ENCODE data around the gene SPATA20.

DNA sequence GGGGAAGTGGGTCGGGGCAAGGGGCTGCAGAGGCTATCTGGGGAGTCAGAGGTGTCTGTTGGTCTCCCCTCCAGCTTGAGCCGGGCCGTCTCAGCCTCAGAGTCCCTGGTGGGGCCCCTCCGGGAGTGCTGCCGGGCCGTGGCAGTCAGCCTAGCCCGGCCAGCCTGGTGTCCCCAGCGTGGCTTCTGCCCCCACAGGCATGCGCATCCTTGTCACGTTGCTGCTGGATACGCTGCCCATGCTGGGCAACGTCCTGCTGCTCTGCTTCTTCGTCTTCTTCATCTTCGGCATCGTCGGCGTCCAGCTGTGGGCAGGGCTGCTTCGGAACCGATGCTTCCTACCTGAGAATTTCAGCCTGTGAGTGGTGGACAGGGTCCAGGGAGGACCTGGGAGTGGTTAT is 24.7 kb downstream of the SPATA20 start:
- TF ChIP-seq, protein P1, sequence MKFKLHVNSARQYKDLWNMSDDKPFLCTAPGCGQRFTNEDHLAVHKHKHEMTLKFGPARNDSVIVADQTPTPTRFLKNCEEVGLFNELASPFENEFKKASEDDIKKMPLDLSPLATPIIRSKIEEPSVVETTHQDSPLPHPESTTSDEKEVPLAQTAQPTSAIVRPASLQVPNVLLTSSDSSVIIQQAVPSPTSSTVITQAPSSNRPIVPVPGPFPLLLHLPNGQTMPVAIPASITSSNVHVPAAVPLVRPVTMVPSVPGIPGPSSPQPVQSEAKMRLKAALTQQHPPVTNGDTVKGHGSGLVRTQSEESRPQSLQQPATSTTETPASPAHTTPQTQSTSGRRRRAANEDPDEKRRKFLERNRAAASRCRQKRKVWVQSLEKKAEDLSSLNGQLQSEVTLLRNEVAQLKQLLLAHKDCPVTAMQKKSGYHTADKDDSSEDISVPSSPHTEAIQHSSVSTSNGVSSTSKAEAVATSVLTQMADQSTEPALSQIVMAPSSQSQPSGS (CRISPR knock-in tag; IDR thresholded peaks at IDR 0.05; ENCODE audit: borderline replicate concordance, low read depth): no peak
- TF ChIP-seq, protein P2, sequence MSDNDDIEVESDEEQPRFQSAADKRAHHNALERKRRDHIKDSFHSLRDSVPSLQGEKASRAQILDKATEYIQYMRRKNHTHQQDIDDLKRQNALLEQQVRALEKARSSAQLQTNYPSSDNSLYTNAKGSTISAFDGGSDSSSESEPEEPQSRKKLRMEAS (CRISPR knock-in tag; IDR thresholded peaks at IDR 0.05): no peak
- TF ChIP-seq ESRRA (CRISPR knock-in tag; IDR thresholded peaks at IDR 0.05; ENCODE audit: borderline replicate concordance) (no peak), CREB1 (CRISPR knock-in tag; IDR thresholded peaks at IDR 0.05) (no peak), ELF4 (CRISPR knock-in tag; IDR thresholded peaks at IDR 0.05; ENCODE audit: low read depth) (no peak), TCF7 (CRISPR knock-in tag; IDR thresholded peaks at IDR 0.05; ENCODE audit: low read depth) (no peak), ZNF396 (CRISPR knock-in tag; IDR thresholded peaks at IDR 0.05; ENCODE audit: borderline replicate concordance) (no peak), TEAD4 (CRISPR knock-in tag; IDR thresholded peaks at IDR 0.05) (no peak), ETV6 (CRISPR knock-in tag; IDR thresholded peaks at IDR 0.05) (no peak), CREM (CRISPR knock-in tag; IDR thresholded peaks at IDR 0.05) (no peak)
- TF ChIP-seq, protein P3, sequence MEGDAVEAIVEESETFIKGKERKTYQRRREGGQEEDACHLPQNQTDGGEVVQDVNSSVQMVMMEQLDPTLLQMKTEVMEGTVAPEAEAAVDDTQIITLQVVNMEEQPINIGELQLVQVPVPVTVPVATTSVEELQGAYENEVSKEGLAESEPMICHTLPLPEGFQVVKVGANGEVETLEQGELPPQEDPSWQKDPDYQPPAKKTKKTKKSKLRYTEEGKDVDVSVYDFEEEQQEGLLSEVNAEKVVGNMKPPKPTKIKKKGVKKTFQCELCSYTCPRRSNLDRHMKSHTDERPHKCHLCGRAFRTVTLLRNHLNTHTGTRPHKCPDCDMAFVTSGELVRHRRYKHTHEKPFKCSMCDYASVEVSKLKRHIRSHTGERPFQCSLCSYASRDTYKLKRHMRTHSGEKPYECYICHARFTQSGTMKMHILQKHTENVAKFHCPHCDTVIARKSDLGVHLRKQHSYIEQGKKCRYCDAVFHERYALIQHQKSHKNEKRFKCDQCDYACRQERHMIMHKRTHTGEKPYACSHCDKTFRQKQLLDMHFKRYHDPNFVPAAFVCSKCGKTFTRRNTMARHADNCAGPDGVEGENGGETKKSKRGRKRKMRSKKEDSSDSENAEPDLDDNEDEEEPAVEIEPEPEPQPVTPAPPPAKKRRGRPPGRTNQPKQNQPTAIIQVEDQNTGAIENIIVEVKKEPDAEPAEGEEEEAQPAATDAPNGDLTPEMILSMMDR (IDR thresholded peaks at IDR 0.05): no peak
- TF ChIP-seq, protein P4, sequence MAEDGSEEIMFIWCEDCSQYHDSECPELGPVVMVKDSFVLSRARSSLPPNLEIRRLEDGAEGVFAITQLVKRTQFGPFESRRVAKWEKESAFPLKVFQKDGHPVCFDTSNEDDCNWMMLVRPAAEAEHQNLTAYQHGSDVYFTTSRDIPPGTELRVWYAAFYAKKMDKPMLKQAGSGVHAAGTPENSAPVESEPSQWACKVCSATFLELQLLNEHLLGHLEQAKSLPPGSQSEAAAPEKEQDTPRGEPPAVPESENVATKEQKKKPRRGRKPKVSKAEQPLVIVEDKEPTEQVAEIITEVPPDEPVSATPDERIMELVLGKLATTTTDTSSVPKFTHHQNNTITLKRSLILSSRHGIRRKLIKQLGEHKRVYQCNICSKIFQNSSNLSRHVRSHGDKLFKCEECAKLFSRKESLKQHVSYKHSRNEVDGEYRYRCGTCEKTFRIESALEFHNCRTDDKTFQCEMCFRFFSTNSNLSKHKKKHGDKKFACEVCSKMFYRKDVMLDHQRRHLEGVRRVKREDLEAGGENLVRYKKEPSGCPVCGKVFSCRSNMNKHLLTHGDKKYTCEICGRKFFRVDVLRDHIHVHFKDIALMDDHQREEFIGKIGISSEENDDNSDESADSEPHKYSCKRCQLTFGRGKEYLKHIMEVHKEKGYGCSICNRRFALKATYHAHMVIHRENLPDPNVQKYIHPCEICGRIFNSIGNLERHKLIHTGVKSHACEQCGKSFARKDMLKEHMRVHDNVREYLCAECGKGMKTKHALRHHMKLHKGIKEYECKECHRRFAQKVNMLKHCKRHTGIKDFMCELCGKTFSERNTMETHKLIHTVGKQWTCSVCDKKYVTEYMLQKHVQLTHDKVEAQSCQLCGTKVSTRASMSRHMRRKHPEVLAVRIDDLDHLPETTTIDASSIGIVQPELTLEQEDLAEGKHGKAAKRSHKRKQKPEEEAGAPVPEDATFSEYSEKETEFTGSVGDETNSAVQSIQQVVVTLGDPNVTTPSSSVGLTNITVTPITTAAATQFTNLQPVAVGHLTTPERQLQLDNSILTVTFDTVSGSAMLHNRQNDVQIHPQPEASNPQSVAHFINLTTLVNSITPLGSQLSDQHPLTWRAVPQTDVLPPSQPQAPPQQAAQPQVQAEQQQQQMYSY (CRISPR knock-in tag; IDR thresholded peaks at IDR 0.05): no peak
- TF ChIP-seq, protein P5, sequence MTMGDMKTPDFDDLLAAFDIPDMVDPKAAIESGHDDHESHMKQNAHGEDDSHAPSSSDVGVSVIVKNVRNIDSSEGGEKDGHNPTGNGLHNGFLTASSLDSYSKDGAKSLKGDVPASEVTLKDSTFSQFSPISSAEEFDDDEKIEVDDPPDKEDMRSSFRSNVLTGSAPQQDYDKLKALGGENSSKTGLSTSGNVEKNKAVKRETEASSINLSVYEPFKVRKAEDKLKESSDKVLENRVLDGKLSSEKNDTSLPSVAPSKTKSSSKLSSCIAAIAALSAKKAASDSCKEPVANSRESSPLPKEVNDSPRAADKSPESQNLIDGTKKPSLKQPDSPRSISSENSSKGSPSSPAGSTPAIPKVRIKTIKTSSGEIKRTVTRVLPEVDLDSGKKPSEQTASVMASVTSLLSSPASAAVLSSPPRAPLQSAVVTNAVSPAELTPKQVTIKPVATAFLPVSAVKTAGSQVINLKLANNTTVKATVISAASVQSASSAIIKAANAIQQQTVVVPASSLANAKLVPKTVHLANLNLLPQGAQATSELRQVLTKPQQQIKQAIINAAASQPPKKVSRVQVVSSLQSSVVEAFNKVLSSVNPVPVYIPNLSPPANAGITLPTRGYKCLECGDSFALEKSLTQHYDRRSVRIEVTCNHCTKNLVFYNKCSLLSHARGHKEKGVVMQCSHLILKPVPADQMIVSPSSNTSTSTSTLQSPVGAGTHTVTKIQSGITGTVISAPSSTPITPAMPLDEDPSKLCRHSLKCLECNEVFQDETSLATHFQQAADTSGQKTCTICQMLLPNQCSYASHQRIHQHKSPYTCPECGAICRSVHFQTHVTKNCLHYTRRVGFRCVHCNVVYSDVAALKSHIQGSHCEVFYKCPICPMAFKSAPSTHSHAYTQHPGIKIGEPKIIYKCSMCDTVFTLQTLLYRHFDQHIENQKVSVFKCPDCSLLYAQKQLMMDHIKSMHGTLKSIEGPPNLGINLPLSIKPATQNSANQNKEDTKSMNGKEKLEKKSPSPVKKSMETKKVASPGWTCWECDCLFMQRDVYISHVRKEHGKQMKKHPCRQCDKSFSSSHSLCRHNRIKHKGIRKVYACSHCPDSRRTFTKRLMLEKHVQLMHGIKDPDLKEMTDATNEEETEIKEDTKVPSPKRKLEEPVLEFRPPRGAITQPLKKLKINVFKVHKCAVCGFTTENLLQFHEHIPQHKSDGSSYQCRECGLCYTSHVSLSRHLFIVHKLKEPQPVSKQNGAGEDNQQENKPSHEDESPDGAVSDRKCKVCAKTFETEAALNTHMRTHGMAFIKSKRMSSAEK (CRISPR knock-in tag; IDR thresholded peaks at IDR 0.05; ENCODE audit: borderline replicate concordance): no peak
